A673 (cell line): Measurements from ENCODE around the gene CPED1. TPM values are rescaled to one million over a fixed set of nuclear protein-coding genes. Genes with fewer than 3 reads are reported as not detected.

Source experiments
- BruUV-seq: library from RNA; stranded (reverse); fragments of 400-500 nt; replicated peaks from 2 replicates; lab custom pipeline; 2021; lab: Mats Ljungman, UMichigan
- CTCF ChIA-PET: fragments of 300-600 bp; sonication (Branson Sonifier 250); formaldehyde crosslinking; loops from one replicate; lab custom pipeline; 2022; ENCODE audit warnings: antibody characterized with exemption; lab: Charles Lee
- POLR2A ChIA-PET: fragments of 300-600 bp; sonication (Branson Sonifier 250); formaldehyde crosslinking; loops from one replicate; lab custom pipeline; 2022; ENCODE audit warnings: antibody characterized with exemption; ENCODE audit not compliant: low non-redundant PET; lab: Charles Lee
- DNase-seq: peaks from one replicate; pipeline ENCODE4 v3.0.0-alpha.2; 2015; ENCODE audit warnings: low spot score
- H3K27ac ChIP-seq: fragments of 200-600 bp; sonication (generic); 2 replicates; pipeline ENCODE4 v1.5.1; 2016; ENCODE audit warnings: mixed run types, low read depth, mild to moderate bottlenecking, mixed read lengths, antibody characterized with exemption, low read length; ENCODE audit not compliant: poor library complexity, severe bottlenecking
- H3K27me3 ChIP-seq: fragments of 200-600 bp; sonication (generic); replicated peaks from 2 replicates; pipeline ENCODE4 v1.6.1; 2017; ENCODE audit warnings: mixed run types, low read depth, mild to moderate bottlenecking, mixed read lengths, antibody characterized with exemption, low read length; ENCODE audit not compliant: insufficient read depth, poor library complexity
- H3K36me3 ChIP-seq: fragments of 200-600 bp; sonication (generic); 2 replicates; pipeline ENCODE4 v1.6.1; 2016; ENCODE audit warnings: mixed run types, mild to moderate bottlenecking, mixed read lengths, antibody characterized with exemption, low read length; ENCODE audit not compliant: insufficient read depth, poor library complexity, severe bottlenecking
- H3K4me1 ChIP-seq: fragments of 200-600 bp; sonication (generic); 2 replicates; pipeline ENCODE4 v1.6.1; 2017; ENCODE audit warnings: mixed run types, mild to moderate bottlenecking, mixed read lengths, antibody characterized with exemption, low read length; ENCODE audit not compliant: insufficient read depth, poor library complexity, severe bottlenecking
- H3K4me3 ChIP-seq: fragments of 200-600 bp; sonication (generic); 2 replicates; pipeline ENCODE4 v1.5.1; 2016; ENCODE audit warnings: low read depth, mixed run types, mild to moderate bottlenecking, mixed read lengths, low read length; ENCODE audit not compliant: poor library complexity, severe bottlenecking
- H3K9me3 ChIP-seq: fragments of 200-600 bp; sonication (generic); 2 replicates; pipeline ENCODE4 v1.6.1; 2016; ENCODE audit warnings: mixed run types, low read depth, mild to moderate bottlenecking, mixed read lengths, antibody characterized with exemption, low read length; ENCODE audit not compliant: poor library complexity, severe bottlenecking
- CTCF ChIP-seq: fragments of 300-800, 200-600 bp; sonication (generic); conservative IDR thresholded peaks from 2 replicates; pipeline ENCODE4 v1.5.1; 2017; ENCODE audit warnings: low read depth, mild to moderate bottlenecking, antibody characterized with exemption, low read length, moderate library complexity, mixed read lengths
- EZH2 ChIP-seq: fragments of 200-600 bp; sonication (generic); IDR thresholded peaks from 2 replicates; pipeline ENCODE4 v1.6.1; 2017; ENCODE audit warnings: borderline replicate concordance, low read depth, mild to moderate bottlenecking, mixed read lengths, antibody characterized with exemption, low read length; ENCODE audit not compliant: poor library complexity, severe bottlenecking
- intact Hi-C: fragments of 100-400 bp; cut with micrococcal nuclease; formaldehyde crosslinking; loops from one replicate; pipeline ENCODE4 v1.10.0; 2022; ENCODE audit not compliant: unreplicated experiment
- total RNA-seq: library from RNA; stranded (reverse); gene quantifications from 2 replicates; pipeline ENCODE4 v1.2.3, GENCODE V29; 2021

CPED1 gene
- total RNA-seq, 1 experiment from 2014 or later: 0.15 TPM

GRCh38 chr7:121101083-121101482 lies 112.6 kb downstream of the CPED1 start:
- no TSS peak for BruUV-seq
- Histone ChIP-seq H3K27ac (no peak overlapping the region), H3K27me3 (no peaks in the 10 kb centered on the region), H3K9me3 (no peaks in the 10 kb centered on the region), H3K4me3 (no peak overlapping the region), H3K36me3 (no peaks in the 10 kb centered on the region), H3K4me1 (no peaks in the 10 kb centered on the region)
- DNase-seq: no peak
- CTCF ChIA-PET: no interaction called here
- POLR2A ChIA-PET: no interaction called here
- TF ChIP-seq CTCF: no peak
- no peak for TF ChIP-seq EZH2
- intact Hi-C loops: no loop called here

GRCh38 chr7:121101621-121102020 lies 113.1 kb downstream of the CPED1 start:
- no peak for TF ChIP-seq CTCF
- TF ChIP-seq EZH2: no peak
- H3K4me1 ChIP-seq: no peaks in the 10 kb centered on the region
- H3K4me3 ChIP-seq: no peak overlapping the region
- intact Hi-C loops: no loop called here
- no peaks in the 10 kb centered on the region for H3K36me3 ChIP-seq
- H3K27me3 ChIP-seq: no peaks in the 10 kb centered on the region
- no peak for DNase-seq
- no TSS peak for BruUV-seq
- ChIA-PET CTCF (no interaction called here), POLR2A (no interaction called here)
- H3K9me3 ChIP-seq: no peaks in the 10 kb centered on the region
- H3K27ac ChIP-seq: no peak overlapping the region

GRCh38 chr7:121102619-121103018 lies 114.1 kb downstream of the CPED1 start:
- BruUV-seq: no TSS peak
- ChIA-PET CTCF (no interaction called here), POLR2A (no interaction called here)
- Histone ChIP-seq H3K27ac (no peak overlapping the region), H3K9me3 (no peaks in the 10 kb centered on the region), H3K4me3 (no peak overlapping the region), H3K27me3 (no peaks in the 10 kb centered on the region), H3K36me3 (no peaks in the 10 kb centered on the region), H3K4me1 (no peaks in the 10 kb centered on the region)
- no peak for DNase-seq
- intact Hi-C loops: no loop called here
- no peak for TF ChIP-seq EZH2
- TF ChIP-seq CTCF: no peak
